Erythroblast (primary cell): Measurements from ENCODE around the gene TMEM88.

Source experiments
- GATA1 ChIP-seq: IDR thresholded peaks from 2 replicates; pipeline ENCODE4 v1.6.1; 2011; ENCODE audit warnings: low read depth, mild to moderate bottlenecking, control low read depth, low read length, moderate library complexity
- POLR2A ChIP-seq: IDR thresholded peaks from 2 replicates; pipeline ENCODE4 v1.6.1; 2011; ENCODE audit warnings: mild to moderate bottlenecking, low read length

GRCh38 chr17:7818026-7818425 lies 36.8 kb upstream of the TMEM88 start:
- TF ChIP-seq POLR2A, result no peak
- TF ChIP-seq GATA1, result no peak
